Peyer's patch (tissue), 4 donors: ENCODE data around the gene ABHD2. TPM values are rescaled to one million over a fixed set of nuclear protein-coding genes. Genes with fewer than 3 reads are reported as not detected.
A peak's percentile ranks its signal among the peaks of the same experiment; 100 is the strongest.

Experiments used
- DNase-seq, 3 donors: peaks; one replicate each; pipeline ENCODE4 v3.0.0-alpha.2; 2017 to 2019
- H3K27ac ChIP-seq, 4 donors: fragments of 200-600 bp; sonication (generic); one replicate each; pipeline ENCODE4 v1.5.1; 2016 to 2019
- H3K27me3 ChIP-seq, 2 donors: fragments of 200-600 bp; sonication (generic); one replicate each; pipeline ENCODE4 v1.5.1; 2019
- H3K36me3 ChIP-seq, 3 donors: fragments of 200-600 bp; sonication (generic); one replicate each; pipeline ENCODE4 v1.5.1; 2016 to 2019
- H3K4me1 ChIP-seq, 4 donors: fragments of 200-600 bp; sonication (generic); one replicate each; pipeline ENCODE4 v1.5.1; 2016 to 2019
- H3K4me3 ChIP-seq, 4 donors: fragments of 200-600 bp; sonication (generic); 1 replicate in 3 of 4; 2 replicates in 1 of 4; pipeline ENCODE4 v1.5.1; 2016 to 2019; ENCODE audit warnings: mild to moderate bottlenecking in 1 of 4
- H3K9me3 ChIP-seq, 4 donors: fragments of 200-600 bp; sonication (generic); one replicate each; pipeline ENCODE4 v1.5.1; 2016 to 2019; ENCODE audit warnings: mild to moderate bottlenecking in 1 of 4
- CTCF ChIP-seq, 6 experiments: fragments of 450-650 bp in 4 of 6; fragments of 200-600 bp in 2 of 6; sonication (generic) in 1 of 6; IDR thresholded peaks; one replicate each; pipeline ENCODE4 v1.5.1; 2017 to 2019; ENCODE audit warnings: antibody characterized with exemption in 6 of 6, mild to moderate bottlenecking in 3 of 6, moderate library complexity in 1 of 6
- POLR2A ChIP-seq, 2 donors: fragments of 450-650 bp; IDR thresholded peaks; one replicate each; pipeline ENCODE4 v1.5.1; 2017; ENCODE audit warnings: antibody characterized with exemption in 2 of 2, mild to moderate bottlenecking in 2 of 2, moderate library complexity in 2 of 2
- total RNA-seq, 4 donors: library from RNA; depleted of rRNA; stranded (reverse); fragments of >200 nt; gene quantifications; one replicate each; pipeline ENCODE4 v1.1.0, GENCODE V29; 2016

Gene ABHD2
- total RNA-seq, 4 donors from 2014 or later = 75.9 to 190 (median 121) TPM

GRCh38 chr15:89142423-89142822 lies 54.2 kb downstream of the ABHD2 start:
- Histone ChIP-seq H3K4me3 (no peak overlapping the region), H3K9me3 (no peaks in the 10 kb centered on the region), H3K4me1 (no peaks in the 10 kb centered on the region), H3K27ac (no peak overlapping the region), H3K27me3 (no peaks in the 10 kb centered on the region), H3K36me3 (peaks cover 0 to 9% (median 0%) of the 10 kb centered on the region in 3 donors)
- DNase-seq = no peak
- TF ChIP-seq POLR2A (IDR thresholded peaks at IDR 0.05) = no peak
- TF ChIP-seq CTCF (IDR thresholded peaks at IDR 0.05) = no peak

- Histone ChIP-seq H3K27me3 (no peaks in the 10 kb centered on the region), H3K27ac (peak overlapping the region in 2 of 4 donors; percentile 9 to 17), H3K4me1 (no peaks in the 10 kb centered on the region), H3K36me3 (peaks cover 0 to 9% (median 0%) of the 10 kb centered on the region in 3 donors), H3K9me3 (no peaks in the 10 kb centered on the region), H3K4me3 (no peak overlapping the region)
- DNase-seq = no peak
- TF ChIP-seq POLR2A (IDR thresholded peaks at IDR 0.05) (no peak), CTCF (IDR thresholded peaks at IDR 0.05) (no peak)
Measured at GRCh38 chr15:89143503-89144162, 55.4 kb downstream of the ABHD2 start.

GRCh38 chr15:89144491-89144890 lies 56.2 kb downstream of the ABHD2 start:
- Histone ChIP-seq H3K27me3 (no peaks in the 10 kb centered on the region), H3K36me3 (peaks cover 0 to 9% (median 0%) of the 10 kb centered on the region in 3 donors), H3K9me3 (no peaks in the 10 kb centered on the region), H3K4me3 (no peak overlapping the region), H3K27ac (peak overlapping the region in 1 of 4 donors; percentile 17), H3K4me1 (peaks cover 0 to 2% (median 0%) of the 10 kb centered on the region in 4 donors)
- TF ChIP-seq POLR2A (IDR thresholded peaks at IDR 0.05) (no peak), CTCF (IDR thresholded peaks at IDR 0.05) (no peak)
- no peak for DNase-seq

- H3K27ac ChIP-seq = no peak overlapping the region
- H3K4me1 ChIP-seq = peaks cover 0 to 19% (median 0%) of the 10 kb centered on the region in 4 donors
- peaks cover 0 to 9% (median 0%) of the 10 kb centered on the region in 3 donors for H3K36me3 ChIP-seq
- DNase-seq = no peak
- no peaks in the 10 kb centered on the region for H3K27me3 ChIP-seq
- no peaks in the 10 kb centered on the region for H3K9me3 ChIP-seq
- H3K4me3 ChIP-seq = no peak overlapping the region
- TF ChIP-seq POLR2A (IDR thresholded peaks at IDR 0.05) (no peak), CTCF (IDR thresholded peaks at IDR 0.05) (no peak)
Measured at GRCh38 chr15:89146366-89146765, 58.1 kb downstream of the ABHD2 start.

GRCh38 chr15:89148126-89148525 lies 59.9 kb downstream of the ABHD2 start:
- H3K4me1 ChIP-seq = peaks cover 0 to 19% (median 0%) of the 10 kb centered on the region in 4 donors

More at GRCh38 chr15:89148126-89148525, 59.9 kb downstream of the ABHD2 start:
- no peak overlapping the region for H3K27ac ChIP-seq
- no peaks in the 10 kb centered on the region for H3K9me3 ChIP-seq
- H3K36me3 ChIP-seq = peaks cover 0 to 21% (median 0%) of the 10 kb centered on the region in 3 donors
- no peak for DNase-seq
- TF ChIP-seq POLR2A (IDR thresholded peaks at IDR 0.05) (no peak), CTCF (IDR thresholded peaks at IDR 0.05) (no peak)
- no peaks in the 10 kb centered on the region for H3K27me3 ChIP-seq
- no peak overlapping the region for H3K4me3 ChIP-seq
